ENCODE results near the gene NKX2-2. TPM values are rescaled to one million over a fixed set of nuclear protein-coding genes. Genes with fewer than 3 reads are reported as not detected.
A peak's percentile ranks its signal among the peaks of the same experiment; 100 is the strongest.

Gene NKX2-2
- total RNA-seq (2021; fragmentation: NEBNext Ultra II Directional; extraction: Animal tissue kit (Norgen Biotek cat#: 25700)) (not detected in 2 replicates), polyA plus RNA-seq (2011; rRNA removed) (not detected in 2 replicates), polyA minus RNA-seq (2011; rRNA and poly(A)+ RNA removed) (not detected in 2 replicates)
- not detected for polyA plus RNA-seq (2011; cell fraction: cytosol; rRNA removed)
- polyA plus RNA-seq (2011; cell fraction: nucleus; rRNA removed): not detected
- polyA plus RNA-seq (2012, experiment 1 of 2): not detected in 4 replicates
- polyA plus RNA-seq (2012, experiment 2 of 2): not detected
- 0.06 TPM for polyA plus RNA-seq (2013, experiment 1 of 2)
- not detected for polyA plus RNA-seq (2013, experiment 2 of 2)
- not detected for polyA minus RNA-seq (2011; cell fraction: cytosol; rRNA and poly(A)+ RNA removed)
- polyA minus RNA-seq (2011; cell fraction: nucleus; rRNA and poly(A)+ RNA removed): not detected
- long read RNA-seq, experiment 1: 0 reads
- long read RNA-seq, experiment 2: 0 reads

DNA sequence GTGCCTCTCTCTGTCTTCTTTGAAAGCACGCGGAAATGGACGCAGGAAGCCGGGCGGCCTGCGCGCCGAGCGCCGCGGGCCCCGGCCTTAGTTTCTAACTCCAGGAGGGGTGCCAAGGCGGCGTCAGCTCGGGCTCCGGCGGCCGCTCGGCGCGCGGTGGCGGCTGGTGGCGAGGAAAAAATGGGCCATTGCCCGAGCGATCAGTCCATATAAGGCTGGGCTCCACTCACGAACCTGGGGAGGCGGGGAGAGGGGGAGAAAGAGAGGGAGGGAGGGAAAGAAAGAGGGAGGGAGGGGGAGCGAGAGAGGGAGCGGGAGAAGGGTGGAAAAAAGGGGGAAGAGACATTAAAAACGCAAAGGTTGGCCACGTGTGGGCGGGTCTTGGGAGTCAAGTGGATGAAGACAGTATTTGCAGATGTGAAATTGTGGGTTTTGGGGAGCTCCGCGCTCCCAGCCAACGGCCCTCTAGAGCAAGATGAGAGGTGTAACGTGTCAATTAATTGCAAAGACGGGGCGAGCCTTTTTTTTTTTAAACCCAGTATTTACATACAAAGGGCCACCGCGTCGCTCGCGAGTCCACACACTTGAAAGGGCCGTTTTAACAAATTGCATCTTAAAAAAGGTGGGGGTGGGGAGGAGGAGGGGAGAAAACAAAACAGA is at the start of gene NKX2-2:
TSS of gene NKX2-2 (minus strand) at position 184 of the 660 bp plus-strand sequence. CDS start 395 bp downstream, outside the sequence.
- ChIA-PET CTCF (ENCODE audit: partially characterized antibody) (interaction anchor here (12.5 kb wide), 1 partner anchor 58 kb away, joined by 79 read pairs; no protein-coding TSS in a partner anchor), POLR2A (ENCODE audit: partially characterized antibody) (interaction anchor here (0.8 kb wide), 1 partner anchor 413 kb away, joined by 5 read pairs; no protein-coding TSS in a partner anchor)
- Histone ChIP-seq H4K8ac (ENCODE audit: extremely low read depth, insufficient read depth, low read length) (peak within 1 kb of the TSS; percentile 63), H3K23me2 (ENCODE audit: low read depth, low read length) (peaks cover 6% of the 10 kb centered on the region; the same call in 1 of the 2 replicates), H3K9me3 (ENCODE audit: insufficient read depth in 2 of 2, low read depth in 1 of 2, low read length in 1 of 2) (no peaks in the 10 kb centered on the region), H4K20me1 (replicated peaks in 1 of 2; ENCODE audit: control insufficient read depth in 1 of 2, insufficient read depth in 2 of 2, low read length in 2 of 2) (peaks cover 10 to 23% of the 10 kb centered on the region in 2 experiments), H3K9ac (replicated peaks in 1 of 4; ENCODE audit: extremely low read depth in 1 of 4, low read depth in 3 of 4, low read length in 3 of 4) (peak within 1 kb of the TSS in 1 of 4 experiments; percentile 53; a peak in 1 of 7 replicates), H2BK15ac (ENCODE audit: low read length) (no peak within 1 kb of the TSS), H3K18ac (ENCODE audit: extremely low read depth, low read length) (peak within 1 kb of the TSS; percentile 32), H3K79me1 (ENCODE audit: low read depth, low read length) (no peaks in the 10 kb centered on the region), H3K27ac (ENCODE audit: low read depth, low read length) (no peak within 1 kb of the TSS), H3K56ac (replicated peaks; ENCODE audit: insufficient read length, low read depth, low read length) (no peak within 1 kb of the TSS), H4K5ac (ENCODE audit: insufficient read length, low read depth, low read length) (no peak within 1 kb of the TSS), H4K91ac (replicated peaks; ENCODE audit: insufficient read length, low read length) (no peak within 1 kb of the TSS), H2BK20ac (ENCODE audit: low read length) (peak within 1 kb of the TSS; percentile 61; the same call in 1 of the 2 replicates), H2BK5ac (ENCODE audit: low read depth, low read length) (no peak within 1 kb of the TSS; the same call in 1 of the 2 replicates), H3K27me3 (replicated peaks in 1 of 4; ENCODE audit: control insufficient read depth in 3 of 4, extremely low read depth in 1 of 4, insufficient read depth in 3 of 4, low read length in 3 of 4) (peaks cover 76 to 90% (median 86%) of the 10 kb centered on the region in 4 experiments; a peak in 6 of 7 replicates), H3K23ac (ENCODE audit: insufficient read length) (no peak within 1 kb of the TSS), H3K4me1 (replicated peaks in 1 of 4; ENCODE audit: control insufficient read depth in 3 of 4, insufficient read depth in 4 of 4, low read length in 3 of 4) (peaks cover 6 to 57% (median 33%) of the 10 kb centered on the region in 4 experiments; a peak in 6 of 7 replicates), H2BK120ac (replicated peaks; ENCODE audit: low read depth, low read length) (no peak within 1 kb of the TSS), H3K4me3 (ENCODE audit: extremely low read depth in 1 of 4, insufficient read depth in 2 of 4, low read depth in 3 of 4, low read length in 4 of 4) (peak within 1 kb of the TSS; percentile 14 to 58 (median 32); a peak in 5 of 8 replicates), H3K4ac (replicated peaks; ENCODE audit: insufficient read length, low read depth, low read length) (no peak within 1 kb of the TSS), H2AFZ (ENCODE audit: low read length) (no peak within 1 kb of the TSS), H2AK5ac (ENCODE audit: low read depth, low read length) (no peak within 1 kb of the TSS), H2BK12ac (ENCODE audit: low read depth, low read length) (peak within 1 kb of the TSS; percentile 80; the same call in 1 of the 2 replicates), H3K79me2 (ENCODE audit: control insufficient read depth in 1 of 2, insufficient read depth in 2 of 2, low read length in 2 of 2) (no peaks in the 10 kb centered on the region), H3K4me2 (ENCODE audit: insufficient read depth in 1 of 2, low read depth in 2 of 2, low read length in 2 of 2) (peak within 1 kb of the TSS; percentile 65 to 79), H3K14ac (ENCODE audit: insufficient read length) (no peak within 1 kb of the TSS), H3K36me3 (ENCODE audit: control insufficient read depth in 2 of 4, insufficient read depth in 4 of 4, low read length in 3 of 4) (no peaks in the 10 kb centered on the region)
- 0% methylated on average over 40 of the region's 45 CpGs; no CpG with 5 or more reads in 1 of the 2 experiments for WGBS, 2 experiments (ENCODE audit: extremely low coverage in 1 of 2, insufficient coverage in 1 of 2, insufficient read length in 1 of 2, insufficient replicate concordance in 2 of 2, low coverage in 1 of 2, low lambda C conversion rate in 2 of 2, missing lambda C conversion rate in 1 of 2)
- FAIRE-seq: no peak
- DNase-seq (ENCODE audit: low read depth in 1 of 2, low spot score in 2 of 2): peak in 1 of 2 experiments; percentile 75
- TF ChIP-seq ASH2L (IDR thresholded peaks at IDR 0.05; ENCODE audit: low read length): peak; percentile 14
- peak; percentile 68 for TF ChIP-seq CTBP2 (IDR thresholded peaks at IDR 0.05; ENCODE audit: borderline replicate concordance, insufficient read depth, insufficient read length, low read length)
- TF ChIP-seq BACH1 (IDR thresholded peaks at IDR 0.05; ENCODE audit: low read length): peak; percentile 72
- TF ChIP-seq GTF2F1 (IDR thresholded peaks at IDR 0.05; ENCODE audit: borderline replicate concordance, low read depth, low read length): no peak
- TF ChIP-seq MAX (IDR thresholded peaks at IDR 0.05): peak; percentile 76
- TF ChIP-seq RBBP5 (IDR thresholded peaks at IDR 0.05; ENCODE audit: borderline replicate concordance, low read depth, low read length): peak; percentile 28; the same call in 1 of the 2 replicates
- peak; percentile 55 to 90; a peak in 2 of 4 replicates for TF ChIP-seq HDAC2 (IDR thresholded peaks at IDR 0.05; ENCODE audit: borderline replicate concordance in 1 of 2, low read depth in 2 of 2, low read length in 2 of 2)
- no peak for TF ChIP-seq SIN3A (conservative IDR thresholded peaks at IDR 0.05 in 1 of 2, IDR thresholded peaks at IDR 0.05 in 1 of 2; ENCODE audit: low read depth in 1 of 2, low read length in 2 of 2)
